ENCODE data around the gene RGL4.

Gene RGL4

GRCh38 chr22:23678133-23678532 is 12.7 kb upstream of the RGL4 start:
- DNase-seq (ENCODE audit: low read depth in 1 of 2, low spot score in 1 of 2), result no peak

- DNase-seq (ENCODE audit: low read depth in 1 of 2, low spot score in 1 of 2), result no peak
Measured at GRCh38 chr22:23681026-23681809, 9.6 kb upstream of the RGL4 start.

GRCh38 chr22:23682077-23682476 is 8.7 kb upstream of the RGL4 start:
- DNase-seq (ENCODE audit: low read depth in 1 of 2, low spot score in 1 of 2), result no peak

GRCh38 chr22:23682827-23683355 is 7.9 kb upstream of the RGL4 start:
- no peak for DNase-seq (ENCODE audit: low read depth in 1 of 2, low spot score in 1 of 2)

- no peak for DNase-seq (ENCODE audit: low read depth in 1 of 2, low spot score in 1 of 2)
Measured at GRCh38 chr22:23683545-23683944, 7.3 kb upstream of the RGL4 start.

- no peak for DNase-seq (ENCODE audit: low read depth in 1 of 2, low spot score in 1 of 2)
Measured at GRCh38 chr22:23684026-23684425, 6.8 kb upstream of the RGL4 start.

GRCh38 chr22:23684561-23685031 is 6.2 kb upstream of the RGL4 start:
- no peak for DNase-seq (ENCODE audit: low read depth in 1 of 2, low spot score in 1 of 2)

- DNase-seq (ENCODE audit: low read depth in 1 of 2, low spot score in 1 of 2), result no peak
Measured at GRCh38 chr22:23685205-23685784, 5.5 kb upstream of the RGL4 start.

GRCh38 chr22:23686416-23687024 is 4.3 kb upstream of the RGL4 start:
- DNase-seq (ENCODE audit: low read depth in 1 of 2, low spot score in 1 of 2), result no peak

GRCh38 chr22:23688121-23688520 is 2.7 kb upstream of the RGL4 start:
- DNase-seq (ENCODE audit: low read depth in 1 of 2, low spot score in 1 of 2), result no peak

GRCh38 chr22:23688571-23688970 is 2.2 kb upstream of the RGL4 start:
- no peak for DNase-seq (ENCODE audit: low read depth in 1 of 2, low spot score in 1 of 2)

GRCh38 chr22:23689414-23689813 is 1.4 kb upstream of the RGL4 start:
- no peak for DNase-seq (ENCODE audit: low read depth in 1 of 2, low spot score in 1 of 2)

GRCh38 chr22:23691748-23692423 is 1.1 kb downstream of the RGL4 start:
- no peak for DNase-seq (ENCODE audit: low read depth in 1 of 2, low spot score in 1 of 2)

GRCh38 chr22:23692598-23693291 is 1.9 kb downstream of the RGL4 start:
- DNase-seq (ENCODE audit: low read depth in 1 of 2, low spot score in 1 of 2), result no peak

- DNase-seq (ENCODE audit: low read depth in 1 of 2, low spot score in 1 of 2), result no peak
Measured at GRCh38 chr22:23693979-23694680, 3.3 kb downstream of the RGL4 start.

GRCh38 chr22:23695141-23695540 is 4.3 kb downstream of the RGL4 start:
- no peak for DNase-seq (ENCODE audit: low read depth in 1 of 2, low spot score in 1 of 2)

- DNase-seq (ENCODE audit: low read depth in 1 of 2, low spot score in 1 of 2), result no peak
Measured at GRCh38 chr22:23695571-23696325, 4.9 kb downstream of the RGL4 start.

- peak; percentile 46 to 52 for DNase-seq (ENCODE audit: low read depth in 1 of 2, low spot score in 1 of 2)
Measured at GRCh38 chr22:23696326-23696851, 5.6 kb downstream of the RGL4 start.

Measured in stimulated activated CD4-positive, alpha-beta T cell treated with anti-CD3 and anti-CD28 coated beads, Interleukin-15, amount 100 ng/mL, for 1 hour (primary cell).